GM13977 (cell line): Measurements from ENCODE around the gene ADCY2.

Experiments
- DNase-seq: peaks from one replicate; pipeline ENCODE4 v3.0.0; 2012; ENCODE audit warnings: low spot score
- CTCF ChIP-seq: IDR thresholded peaks from 2 replicates; pipeline ENCODE4 v1.5.1; 2012; ENCODE audit warnings: mild to moderate bottlenecking, control low read depth; ENCODE audit not compliant: insufficient read depth; ENCODE audit errors: extremely low read depth, missing control alignments
- in situ Hi-C: fragments of 300-500 bp; cut with MboI; formaldehyde crosslinking; loops from one replicate; pipeline ENCODE4 v1.12.0; 2022; ENCODE audit warnings: low sequenced_read_pairs, low pct_unique_long_range_greater_than_20kb, mixed read lengths, inconsistent platforms; ENCODE audit not compliant: unreplicated experiment

Gene ADCY2

DNA sequence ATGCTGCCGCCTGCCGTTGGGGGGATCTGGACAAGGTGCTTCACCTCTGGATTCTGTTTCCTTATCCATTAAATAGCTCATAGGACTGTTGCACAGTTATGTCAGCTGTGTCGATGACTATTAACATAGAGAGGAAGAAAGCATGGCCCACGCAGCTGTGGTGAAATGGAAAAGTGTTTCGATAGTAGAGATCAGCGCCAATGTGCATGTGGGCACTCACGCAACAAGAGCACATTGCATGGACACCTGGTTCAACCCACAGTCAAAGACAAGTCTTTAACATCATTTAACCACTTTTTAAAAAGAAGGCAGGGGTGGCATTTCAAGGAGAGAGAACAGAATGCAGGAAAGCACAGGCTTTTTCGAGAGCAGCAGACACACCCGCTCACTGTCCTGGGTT, 107.6 kb downstream of the ADCY2 start:
- in situ Hi-C loops = no loop called here

DNA sequence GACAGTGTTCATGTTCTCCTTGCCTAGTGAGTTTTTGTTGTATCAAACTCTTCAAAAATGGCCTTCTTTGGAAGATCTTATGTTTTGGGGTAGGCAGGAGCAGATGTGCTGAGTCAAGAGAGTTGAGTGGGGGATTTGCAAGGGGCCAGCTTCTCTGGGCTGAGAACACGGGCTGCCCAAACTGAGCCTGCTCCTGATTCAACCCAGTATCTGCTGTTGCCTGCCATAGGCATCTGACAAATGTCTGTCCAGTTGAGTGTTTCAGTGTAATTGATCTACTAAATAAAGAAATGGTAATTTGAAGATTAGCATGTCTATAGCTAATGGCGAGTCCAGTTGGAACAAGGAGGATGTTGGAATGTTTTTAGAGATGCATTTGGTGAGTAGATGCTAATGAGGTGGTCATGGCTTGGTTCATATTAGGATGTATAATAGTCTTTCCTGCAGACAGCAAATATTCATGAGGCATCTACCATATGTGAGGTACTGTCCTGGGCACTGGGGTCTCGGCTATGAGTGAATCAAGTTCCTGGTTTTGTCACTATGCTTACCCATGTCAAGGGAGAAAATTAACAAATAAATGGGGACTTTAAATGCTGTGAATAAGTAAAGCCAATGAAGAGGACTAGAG, 119.5 kb downstream of the ADCY2 start:
- no peak for DNase-seq
- in situ Hi-C loops = no loop called here
- TF ChIP-seq CTCF = no peak

More for the DNA sequence above, 107.6 kb downstream of the ADCY2 start:
- no peak for DNase-seq
- no peak for TF ChIP-seq CTCF

DNA sequence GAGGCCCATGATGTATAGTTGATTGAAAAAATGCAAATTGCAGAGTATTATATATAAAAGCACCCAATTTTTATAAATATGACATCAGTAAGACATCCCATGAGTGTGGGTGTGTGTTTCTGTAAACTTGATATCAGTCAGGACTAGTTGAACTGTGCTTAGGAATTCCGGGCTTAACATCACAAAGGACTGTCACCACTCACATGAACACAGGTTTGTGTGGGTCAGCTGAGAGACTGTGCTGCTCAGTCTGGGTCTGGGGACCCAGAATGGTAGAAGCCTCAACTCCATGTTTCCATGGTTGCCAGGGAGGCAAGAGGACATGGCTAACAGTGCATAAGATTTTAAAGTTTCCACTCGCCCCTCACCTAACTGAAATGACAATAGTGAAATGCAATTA, 120.3 kb downstream of the ADCY2 start:
- in situ Hi-C loops = no loop called here
- DNase-seq = no peak
- TF ChIP-seq CTCF = no peak

GRCh38 chr5:7517006-7517405, 121.1 kb downstream of the ADCY2 start:
- in situ Hi-C loops = no loop called here
- no peak for TF ChIP-seq CTCF
- no peak for DNase-seq

DNA sequence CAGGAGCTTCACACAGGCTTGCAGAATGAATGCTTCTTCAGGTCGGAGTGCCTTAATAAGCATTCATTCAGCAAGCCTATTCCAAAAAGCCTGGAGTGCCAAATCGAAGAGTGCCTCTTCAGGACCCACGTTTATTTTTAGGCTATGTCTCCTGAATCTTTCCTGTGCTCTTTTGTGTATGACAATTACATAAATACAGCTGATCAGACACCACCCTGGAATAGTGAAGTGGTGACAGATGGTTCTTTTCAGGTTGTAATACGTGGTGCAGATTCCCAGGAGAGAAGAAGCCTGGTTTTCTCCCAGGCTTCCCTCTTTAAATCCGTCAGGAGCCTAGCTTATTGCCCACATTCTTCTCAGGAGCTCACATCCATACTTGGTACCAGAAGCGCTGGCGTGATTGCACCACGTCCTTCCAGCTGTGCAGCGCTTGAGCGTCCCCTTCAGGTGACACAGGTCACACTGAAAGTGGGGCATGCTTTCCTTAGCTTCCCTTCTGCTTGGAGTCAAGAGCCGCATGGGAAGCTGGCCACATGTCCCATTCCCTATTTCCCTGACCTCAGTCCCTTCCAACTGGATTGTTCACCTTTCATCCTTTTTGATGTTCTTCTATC, 123.1 kb downstream of the ADCY2 start:
- no peak for TF ChIP-seq CTCF
- in situ Hi-C loops = no loop called here
- no peak for DNase-seq

DNA sequence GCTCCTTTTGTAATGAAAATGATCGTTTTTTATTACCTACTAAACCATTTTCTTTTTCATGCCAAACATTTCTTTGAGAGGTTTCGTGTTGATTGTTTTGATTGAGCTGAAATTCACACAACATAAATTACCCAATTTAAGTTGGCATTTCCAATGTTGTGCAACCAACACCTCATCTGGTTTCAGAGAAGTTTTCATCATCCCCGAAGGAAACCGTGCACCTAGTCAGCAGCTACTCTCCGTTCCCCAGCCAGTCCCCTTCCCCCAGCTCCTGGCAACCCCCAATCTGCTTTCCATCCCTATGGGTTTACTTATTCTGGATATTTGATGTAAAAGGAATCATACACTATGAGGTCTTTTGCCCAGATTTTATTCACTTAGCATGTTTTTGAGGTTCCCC, 123.6 kb downstream of the ADCY2 start:
- no peak for DNase-seq
- in situ Hi-C loops = no loop called here
- no peak for TF ChIP-seq CTCF

GRCh38 chr5:7529880-7530279, 133.9 kb downstream of the ADCY2 start:
- in situ Hi-C loops = no loop called here
- no peak for DNase-seq
- no peak for TF ChIP-seq CTCF
